ENCODE measurements around the gene TIGD1.

The TIGD1 gene

DNA sequence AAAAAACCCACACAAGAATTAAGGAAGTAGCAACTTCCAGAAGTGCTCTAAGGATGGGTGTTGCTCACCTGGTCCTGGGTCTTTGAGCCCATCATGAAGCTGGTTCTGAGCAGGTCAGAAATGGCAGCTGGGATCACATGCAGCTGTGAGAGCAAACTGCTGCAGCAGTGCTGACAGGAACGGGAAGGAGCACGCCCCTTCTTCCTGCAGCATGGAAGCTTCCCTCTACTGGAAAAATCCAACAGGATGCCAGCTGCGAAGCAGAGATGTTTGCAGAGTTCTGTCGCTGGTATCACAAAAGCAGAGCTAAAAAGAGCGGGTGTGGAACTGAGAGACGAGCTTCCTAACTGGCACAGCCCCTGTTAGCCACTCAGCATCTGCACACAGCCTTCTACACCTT lies 33.9 kb upstream of the TIGD1 start:
- H2AFZ ChIP-seq (ENCODE audit: low read length): no peak overlapping the region
- no peak overlapping the region for H3K4me3 ChIP-seq (ENCODE audit: low read length)
- H3K79me2 ChIP-seq (ENCODE audit: low read length): no peaks in the 10 kb centered on the region
- H3K4me2 ChIP-seq (ENCODE audit: low read depth, low read length): no peak overlapping the region
- TF ChIP-seq, protein P1, sequence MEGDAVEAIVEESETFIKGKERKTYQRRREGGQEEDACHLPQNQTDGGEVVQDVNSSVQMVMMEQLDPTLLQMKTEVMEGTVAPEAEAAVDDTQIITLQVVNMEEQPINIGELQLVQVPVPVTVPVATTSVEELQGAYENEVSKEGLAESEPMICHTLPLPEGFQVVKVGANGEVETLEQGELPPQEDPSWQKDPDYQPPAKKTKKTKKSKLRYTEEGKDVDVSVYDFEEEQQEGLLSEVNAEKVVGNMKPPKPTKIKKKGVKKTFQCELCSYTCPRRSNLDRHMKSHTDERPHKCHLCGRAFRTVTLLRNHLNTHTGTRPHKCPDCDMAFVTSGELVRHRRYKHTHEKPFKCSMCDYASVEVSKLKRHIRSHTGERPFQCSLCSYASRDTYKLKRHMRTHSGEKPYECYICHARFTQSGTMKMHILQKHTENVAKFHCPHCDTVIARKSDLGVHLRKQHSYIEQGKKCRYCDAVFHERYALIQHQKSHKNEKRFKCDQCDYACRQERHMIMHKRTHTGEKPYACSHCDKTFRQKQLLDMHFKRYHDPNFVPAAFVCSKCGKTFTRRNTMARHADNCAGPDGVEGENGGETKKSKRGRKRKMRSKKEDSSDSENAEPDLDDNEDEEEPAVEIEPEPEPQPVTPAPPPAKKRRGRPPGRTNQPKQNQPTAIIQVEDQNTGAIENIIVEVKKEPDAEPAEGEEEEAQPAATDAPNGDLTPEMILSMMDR (IDR thresholded peaks at IDR 0.05; ENCODE audit: low read length): no peak
- TF ChIP-seq EZH2 (optimal IDR thresholded peaks at IDR 0.05; ENCODE audit: low read depth, low read length): no peak
- no peak for TF ChIP-seq EZH2phosphoT487 (IDR thresholded peaks at IDR 0.05; ENCODE audit: low read length)
- H3K9me3 ChIP-seq (replicated peaks; ENCODE audit: insufficient read depth, low read length): no peaks in the 10 kb centered on the region
- no peak overlapping the region for H3K9ac ChIP-seq (ENCODE audit: low read length)
- H3K36me3 ChIP-seq (replicated peaks; ENCODE audit: insufficient read depth, low read length): no peaks in the 10 kb centered on the region
- peaks cover 5% of the 10 kb centered on the region; the same call in 1 of the 2 replicates for H3F3A ChIP-seq (ENCODE audit: insufficient read depth, low read length)
- peaks cover 32% of the 10 kb centered on the region for H3K4me1 ChIP-seq (ENCODE audit: low read length)
- no peaks in the 10 kb centered on the region for H4K20me1 ChIP-seq (ENCODE audit: insufficient read depth, low read length)
- no peaks in the 10 kb centered on the region for H3K9me2 ChIP-seq (replicated peaks; ENCODE audit: insufficient read depth, low read length)
- H3K27me3 ChIP-seq (replicated peaks; ENCODE audit: insufficient read depth, low read length): no peaks in the 10 kb centered on the region
- no peak for DNase-seq
- H3K27ac ChIP-seq (ENCODE audit: low read length): no peak overlapping the region

DNA sequence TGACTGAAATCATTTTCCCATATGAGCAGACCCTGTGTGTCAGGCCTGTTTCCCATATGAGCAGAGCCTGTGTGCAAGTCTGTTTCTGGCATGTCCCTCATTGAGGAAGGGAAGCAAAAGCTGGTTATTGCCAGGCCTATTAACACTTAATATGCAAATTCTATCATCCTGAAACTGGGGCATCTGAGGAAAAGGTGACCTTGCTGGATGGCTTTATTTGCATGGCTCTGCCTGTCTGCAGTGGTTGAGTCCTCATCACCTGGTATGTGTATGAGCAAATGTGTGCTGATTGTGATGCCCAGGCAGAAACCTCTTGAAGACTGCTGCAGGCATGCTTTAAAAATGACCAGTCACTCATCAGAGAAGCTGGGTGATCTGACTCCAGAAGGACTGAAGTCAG lies 31.4 kb upstream of the TIGD1 start:
- H3K36me3 ChIP-seq (replicated peaks; ENCODE audit: insufficient read depth, low read length): no peaks in the 10 kb centered on the region

DNA sequence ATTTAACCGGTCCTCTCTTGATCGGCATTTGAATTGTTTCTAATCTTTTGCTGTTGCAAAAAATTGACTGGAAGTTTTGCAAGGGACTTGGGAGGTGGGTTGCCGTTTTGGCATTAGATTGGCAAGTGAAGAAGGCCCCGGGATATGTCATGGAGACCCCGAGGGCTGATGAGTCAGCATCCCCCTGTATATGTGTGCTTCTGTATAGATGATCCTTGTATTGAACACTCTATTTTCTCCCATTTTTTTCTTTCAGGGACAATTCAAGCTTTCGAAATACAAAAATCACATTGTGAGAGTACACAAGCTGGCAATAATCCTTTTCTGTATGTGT lies 30.3 kb upstream of the TIGD1 start:
- Histone ChIP-seq H3K27me3 (replicated peaks; ENCODE audit: insufficient read depth, low read length) (no peaks in the 10 kb centered on the region), H3K27ac (ENCODE audit: low read length) (peak overlapping the region; percentile 44; the same call in 1 of the 2 replicates), H3K4me2 (ENCODE audit: low read depth, low read length) (peak overlapping the region; percentile 19), H4K20me1 (ENCODE audit: insufficient read depth, low read length) (no peaks in the 10 kb centered on the region), H3K4me3 (ENCODE audit: low read length) (no peak overlapping the region), H3K9me3 (replicated peaks; ENCODE audit: insufficient read depth, low read length) (no peaks in the 10 kb centered on the region), H3F3A (ENCODE audit: insufficient read depth, low read length) (peaks cover 5% of the 10 kb centered on the region; the same call in 1 of the 2 replicates), H3K36me3 (replicated peaks; ENCODE audit: insufficient read depth, low read length) (no peaks in the 10 kb centered on the region), H3K4me1 (ENCODE audit: low read length) (peaks cover 32% of the 10 kb centered on the region), H2AFZ (ENCODE audit: low read length) (no peak overlapping the region), H3K9ac (ENCODE audit: low read length) (no peak overlapping the region), H3K79me2 (ENCODE audit: low read length) (no peaks in the 10 kb centered on the region), H3K9me2 (replicated peaks; ENCODE audit: insufficient read depth, low read length) (no peaks in the 10 kb centered on the region)
- no peak for DNase-seq
- TF ChIP-seq, protein P1 (IDR thresholded peaks at IDR 0.05; ENCODE audit: low read length): no peak
- no peak for TF ChIP-seq EZH2phosphoT487 (IDR thresholded peaks at IDR 0.05; ENCODE audit: low read length)
- no peak for TF ChIP-seq EZH2 (optimal IDR thresholded peaks at IDR 0.05; ENCODE audit: low read depth, low read length)

More for the DNA sequence above, 31.4 kb upstream of the TIGD1 start:
- Histone ChIP-seq H3K27ac (ENCODE audit: low read length) (peak overlapping the region; percentile 33; the same call in 1 of the 2 replicates), H2AFZ (ENCODE audit: low read length) (no peak overlapping the region), H3K4me2 (ENCODE audit: low read depth, low read length) (peak overlapping the region; percentile 35; the same call in 1 of the 2 replicates), H3K9me2 (replicated peaks; ENCODE audit: insufficient read depth, low read length) (no peaks in the 10 kb centered on the region), H3K4me3 (ENCODE audit: low read length) (no peak overlapping the region), H3K9me3 (replicated peaks; ENCODE audit: insufficient read depth, low read length) (no peaks in the 10 kb centered on the region), H3K4me1 (ENCODE audit: low read length) (peaks cover 32% of the 10 kb centered on the region), H4K20me1 (ENCODE audit: insufficient read depth, low read length) (no peaks in the 10 kb centered on the region), H3K27me3 (replicated peaks; ENCODE audit: insufficient read depth, low read length) (no peaks in the 10 kb centered on the region), H3K79me2 (ENCODE audit: low read length) (no peaks in the 10 kb centered on the region), H3F3A (ENCODE audit: insufficient read depth, low read length) (peaks cover 5% of the 10 kb centered on the region; the same call in 1 of the 2 replicates), H3K9ac (ENCODE audit: low read length) (no peak overlapping the region)
- TF ChIP-seq, protein P1 (IDR thresholded peaks at IDR 0.05; ENCODE audit: low read length): no peak
- TF ChIP-seq EZH2 (optimal IDR thresholded peaks at IDR 0.05; ENCODE audit: low read depth, low read length) (no peak), EZH2phosphoT487 (IDR thresholded peaks at IDR 0.05; ENCODE audit: low read length) (no peak)
- DNase-seq: peak; percentile 70

All from MM.1S (cell line).